Hepatocyte (in vitro differentiated cells): ENCODE results near the gene CFTR. TPM values are rescaled to one million over a fixed set of nuclear protein-coding genes. Genes with fewer than 3 reads are reported as not detected.

Experiments
- DNase-seq: peaks from one replicate; pipeline ENCODE4 v3.0.0-alpha.2; 2016; ENCODE audit warnings: low spot score
- H2AFZ ChIP-seq: fragments of 200-600 bp; sonication (generic); 2 replicates; pipeline ENCODE4 v1.6.0; 2016; ENCODE audit warnings: antibody characterized with exemption, mild to moderate bottlenecking
- H3K27ac ChIP-seq: fragments of 200-600 bp; sonication (generic); 2 replicates; pipeline ENCODE4 v1.5.1; 2016; ENCODE audit warnings: mild to moderate bottlenecking
- H3K27me3 ChIP-seq: fragments of 200-600 bp; sonication (generic); 2 replicates; pipeline ENCODE4 v1.6.1; 2016
- H3K36me3 ChIP-seq: fragments of 200-600 bp; sonication (generic); replicated peaks from 2 replicates; pipeline ENCODE4 v1.5.1; 2016; ENCODE audit warnings: low read depth; ENCODE audit not compliant: insufficient read depth
- H3K4me1 ChIP-seq: fragments of 200-600 bp; sonication (generic); 2 replicates; pipeline ENCODE4 v1.5.1; 2016; ENCODE audit warnings: mild to moderate bottlenecking, moderate library complexity; ENCODE audit not compliant: insufficient read depth
- H3K4me2 ChIP-seq: fragments of 200-600 bp; sonication (generic); 2 replicates; pipeline ENCODE4 v1.6.0; 2016
- H3K4me3 ChIP-seq: fragments of 200-600 bp; sonication (generic); 2 replicates; pipeline ENCODE4 v1.5.1; 2016; ENCODE audit warnings: mild to moderate bottlenecking
- H3K79me2 ChIP-seq: fragments of 200-600 bp; sonication (generic); 2 replicates; pipeline ENCODE4 v1.6.0; 2017; ENCODE audit warnings: mild to moderate bottlenecking
- H3K9me2 ChIP-seq: fragments of 200-600 bp; sonication (generic); replicated peaks from 2 replicates; pipeline ENCODE4 v1.6.0; 2017; ENCODE audit warnings: mild to moderate bottlenecking; ENCODE audit not compliant: insufficient read depth
- H3K9me3 ChIP-seq: fragments of 200-600 bp; sonication (generic); 2 replicates; pipeline ENCODE4 v1.5.1; 2016; ENCODE audit warnings: low read depth, mild to moderate bottlenecking
- H4K20me1 ChIP-seq: fragments of 200-600 bp; sonication (generic); 2 replicates; pipeline ENCODE4 v1.6.0; 2016; ENCODE audit warnings: mild to moderate bottlenecking; ENCODE audit not compliant: insufficient read depth, poor library complexity, severe bottlenecking
- EZH2 ChIP-seq: fragments of 200-600 bp; sonication (generic); IDR thresholded peaks from 2 replicates; pipeline ENCODE4 v1.6.1; 2016; ENCODE audit warnings: antibody characterized with exemption, mild to moderate bottlenecking, borderline replicate concordance
- EZH2phosphoT487 ChIP-seq: fragments of 200-600 bp; sonication (generic); IDR thresholded peaks from one replicate; pipeline ENCODE4 v1.6.1; 2018; ENCODE audit warnings: antibody characterized with exemption, mild to moderate bottlenecking, low read depth, moderate library complexity; ENCODE audit not compliant: unreplicated experiment, severe bottlenecking
- WGBS: methylation state at CpG from one replicate; pipeline ENCODE4 v1.1.6; 2016; ENCODE audit warnings: low lambda C conversion rate; ENCODE audit errors: missing lambda C conversion rate; 5-methylcytosine and 5-hydroxymethylcytosine counted together
- polyA plus RNA-seq: library from polyadenylated mRNA; unstranded; fragments of >200 nt; fragmentation: Nextera tagmentation; extraction: Ambion mirVana; gene quantifications from 2 replicates; pipeline ENCODE4 v1.2.1, GENCODE V29; 2016
- total RNA-seq: library from RNA; depleted of rRNA; stranded (reverse); fragments of >200 nt; gene quantifications from 2 replicates; pipeline ENCODE4 v1.2.3, GENCODE V29; 2014
- TF ChIP-seq, protein P1 (sequence below): fragments of 200-600 bp; sonication (generic); IDR thresholded peaks from 2 replicates; pipeline ENCODE4 v1.5.1; 2016; ENCODE audit warnings: antibody characterized with exemption, mild to moderate bottlenecking; ENCODE audit not compliant: poor library complexity

Gene CFTR
- total and polyA plus RNA-seq, 2 experiments from 2014 or later = 29.8 to 72.9 TPM

DNA sequence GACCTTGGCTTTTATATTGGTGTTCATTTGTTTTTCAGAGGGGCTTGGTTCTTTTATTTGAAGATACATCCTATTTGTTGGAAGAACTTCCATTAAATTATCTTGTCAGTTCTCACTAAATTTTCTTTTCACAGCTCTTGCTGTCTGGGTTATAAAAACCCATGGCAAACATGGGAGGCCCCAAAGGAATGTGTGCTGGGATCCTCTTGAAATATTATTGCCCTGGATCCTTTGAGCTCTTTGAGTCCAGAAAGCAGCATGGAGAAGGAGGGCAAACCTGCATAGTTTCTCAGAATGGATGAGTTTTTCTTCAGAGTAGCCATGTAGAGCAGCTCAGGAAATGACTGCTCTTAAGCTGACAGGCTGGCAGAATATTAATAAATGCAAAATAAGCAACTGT lies 206.0 kb downstream of the CFTR start:
- no peaks in the 10 kb centered on the region for H3K9me3 ChIP-seq
- H3K36me3 ChIP-seq = no peaks in the 10 kb centered on the region
- H3K4me2 ChIP-seq = peak overlapping the region; percentile 35
- H3K27me3 ChIP-seq = no peaks in the 10 kb centered on the region
- no peaks in the 10 kb centered on the region for H4K20me1 ChIP-seq
- no peak for DNase-seq
- H3K27ac ChIP-seq = peak overlapping the region; percentile 41
- no peaks in the 10 kb centered on the region for H3K9me2 ChIP-seq
- peaks cover 3% of the 10 kb centered on the region for H3K79me2 ChIP-seq
- peaks cover 29% of the 10 kb centered on the region for H3K4me1 ChIP-seq
- no peak overlapping the region for H3K4me3 ChIP-seq
- TF ChIP-seq EZH2phosphoT487 (no peak), EZH2 (no peak)
- TF ChIP-seq, protein P1, sequence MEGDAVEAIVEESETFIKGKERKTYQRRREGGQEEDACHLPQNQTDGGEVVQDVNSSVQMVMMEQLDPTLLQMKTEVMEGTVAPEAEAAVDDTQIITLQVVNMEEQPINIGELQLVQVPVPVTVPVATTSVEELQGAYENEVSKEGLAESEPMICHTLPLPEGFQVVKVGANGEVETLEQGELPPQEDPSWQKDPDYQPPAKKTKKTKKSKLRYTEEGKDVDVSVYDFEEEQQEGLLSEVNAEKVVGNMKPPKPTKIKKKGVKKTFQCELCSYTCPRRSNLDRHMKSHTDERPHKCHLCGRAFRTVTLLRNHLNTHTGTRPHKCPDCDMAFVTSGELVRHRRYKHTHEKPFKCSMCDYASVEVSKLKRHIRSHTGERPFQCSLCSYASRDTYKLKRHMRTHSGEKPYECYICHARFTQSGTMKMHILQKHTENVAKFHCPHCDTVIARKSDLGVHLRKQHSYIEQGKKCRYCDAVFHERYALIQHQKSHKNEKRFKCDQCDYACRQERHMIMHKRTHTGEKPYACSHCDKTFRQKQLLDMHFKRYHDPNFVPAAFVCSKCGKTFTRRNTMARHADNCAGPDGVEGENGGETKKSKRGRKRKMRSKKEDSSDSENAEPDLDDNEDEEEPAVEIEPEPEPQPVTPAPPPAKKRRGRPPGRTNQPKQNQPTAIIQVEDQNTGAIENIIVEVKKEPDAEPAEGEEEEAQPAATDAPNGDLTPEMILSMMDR = no peak
- H2AFZ ChIP-seq = no peak overlapping the region

DNA sequence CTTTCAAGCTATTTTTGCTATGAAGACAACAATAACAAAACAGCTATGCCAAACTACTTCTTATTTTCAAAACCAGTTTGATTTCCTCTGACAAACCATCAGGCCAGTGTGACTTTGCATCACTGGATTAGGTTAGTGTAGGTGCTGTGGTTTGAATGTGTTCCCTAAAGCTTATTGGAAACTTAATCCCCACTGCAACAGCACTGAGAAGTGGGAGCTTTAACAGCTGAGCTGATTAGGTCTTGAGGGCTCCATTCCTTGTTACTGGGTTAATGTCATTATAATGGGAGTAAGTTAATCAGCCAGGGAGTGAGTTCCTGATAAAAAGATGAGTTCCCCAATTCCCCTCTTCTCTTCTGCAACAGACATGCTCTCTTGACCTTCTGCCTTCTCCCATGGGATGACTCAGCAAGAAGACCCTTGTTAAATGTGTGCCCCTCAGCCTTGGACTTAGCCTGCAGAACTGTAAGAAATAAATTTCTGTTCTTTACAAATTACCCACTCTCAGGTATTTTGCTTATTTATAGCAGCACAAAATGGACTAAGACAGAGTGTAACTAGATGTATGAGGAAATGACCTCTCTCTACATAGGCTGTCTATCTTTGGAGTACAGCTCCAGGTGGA lies 206.6 kb downstream of the CFTR start:
- Histone ChIP-seq H3K79me2 (peaks cover 7% of the 10 kb centered on the region), H3K36me3 (no peaks in the 10 kb centered on the region), H3K27me3 (no peaks in the 10 kb centered on the region), H3K4me2 (peak overlapping the region; percentile 35), H3K9me2 (no peaks in the 10 kb centered on the region), H3K9me3 (no peaks in the 10 kb centered on the region), H3K4me3 (no peak overlapping the region), H3K27ac (peak overlapping the region; percentile 41), H3K4me1 (peaks cover 29% of the 10 kb centered on the region), H2AFZ (no peak overlapping the region), H4K20me1 (no peaks in the 10 kb centered on the region)
- DNase-seq = no peak
- no peak for TF ChIP-seq EZH2phosphoT487
- TF ChIP-seq, protein P1 = no peak
- TF ChIP-seq EZH2 = no peak

DNA sequence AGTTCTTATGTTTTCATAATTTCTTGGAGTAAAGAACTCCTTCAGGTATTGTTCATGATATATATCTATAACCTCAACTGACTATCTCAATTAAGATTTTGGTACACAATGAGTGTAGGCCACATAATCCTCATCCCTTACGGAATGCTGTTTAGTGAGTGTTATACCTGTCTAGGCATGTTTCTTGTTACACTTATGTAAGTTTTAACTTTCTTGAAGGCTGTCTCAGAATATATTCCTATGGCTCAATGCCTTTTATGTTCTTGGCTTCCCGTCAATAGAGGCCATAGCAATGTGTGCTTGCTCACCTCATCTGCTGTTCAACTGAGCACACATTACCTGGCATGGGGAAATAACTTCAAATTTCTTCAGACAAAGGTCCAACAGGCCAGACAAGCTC lies 208.3 kb downstream of the CFTR start:
- Histone ChIP-seq H3K79me2 (peaks cover 7% of the 10 kb centered on the region), H3K36me3 (no peaks in the 10 kb centered on the region), H3K9me2 (no peaks in the 10 kb centered on the region), H3K27me3 (no peaks in the 10 kb centered on the region), H3K4me1 (peaks cover 22% of the 10 kb centered on the region), H3K4me3 (no peak overlapping the region), H3K27ac (peak overlapping the region; percentile 40), H3K9me3 (no peaks in the 10 kb centered on the region), H3K4me2 (no peak overlapping the region), H2AFZ (no peak overlapping the region), H4K20me1 (no peaks in the 10 kb centered on the region)
- TF ChIP-seq, protein P1 = no peak
- TF ChIP-seq EZH2phosphoT487 (no peak), EZH2 (no peak)
- WGBS = 93% methylated on average over 2 of the region's 2 CpGs
- DNase-seq = no peak

DNA sequence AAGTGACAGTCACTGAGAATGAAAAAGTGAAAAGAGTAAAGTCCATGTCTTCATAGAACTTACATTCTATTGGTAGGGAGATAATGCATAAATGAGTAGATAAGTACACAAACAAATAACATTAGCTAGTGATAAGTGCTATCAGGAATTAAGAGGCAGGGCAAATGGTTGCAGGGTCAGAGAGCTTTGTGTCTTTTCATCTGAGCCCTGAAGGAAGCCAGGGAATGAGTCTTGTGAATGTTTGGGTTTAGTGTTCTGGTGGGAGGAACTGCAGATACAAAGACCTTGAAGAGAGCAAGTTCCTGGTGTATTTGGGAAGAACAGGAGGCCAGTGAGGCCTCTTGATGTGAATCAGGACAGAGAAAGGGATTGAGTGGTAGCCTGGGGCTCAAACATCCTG lies 209.6 kb downstream of the CFTR start:
- H3K4me3 ChIP-seq = no peak overlapping the region
- H3K4me1 ChIP-seq = peaks cover 16% of the 10 kb centered on the region
- no peak overlapping the region for H2AFZ ChIP-seq
- H3K9me3 ChIP-seq = no peaks in the 10 kb centered on the region
- H3K27ac ChIP-seq = peak overlapping the region; percentile 65
- H3K4me2 ChIP-seq = peak overlapping the region; percentile 45
- no peaks in the 10 kb centered on the region for H3K36me3 ChIP-seq
- no peaks in the 10 kb centered on the region for H3K9me2 ChIP-seq
- no peaks in the 10 kb centered on the region for H3K27me3 ChIP-seq
- H4K20me1 ChIP-seq = no peaks in the 10 kb centered on the region
- H3K79me2 ChIP-seq = peaks cover 7% of the 10 kb centered on the region
- no peak for DNase-seq
- no peak for TF ChIP-seq EZH2phosphoT487
- TF ChIP-seq, protein P1 = no peak
- no peak for TF ChIP-seq EZH2
